ENCODE measurements around the gene CDYL. TPM values are rescaled to one million over a fixed set of nuclear protein-coding genes. Genes with fewer than 3 reads are reported as not detected.
A peak's percentile ranks its signal among the peaks of the same experiment; 100 is the strongest.
"Not testable (repeated sequence)": the region's sequence is repeated elsewhere in the genome, so short reads cannot be mapped to it uniquely, and the experiment has no call there.

CDYL gene
- total RNA-seq, 2 donors from 2014 or later, result 55.1 to 58.2 TPM

DNA sequence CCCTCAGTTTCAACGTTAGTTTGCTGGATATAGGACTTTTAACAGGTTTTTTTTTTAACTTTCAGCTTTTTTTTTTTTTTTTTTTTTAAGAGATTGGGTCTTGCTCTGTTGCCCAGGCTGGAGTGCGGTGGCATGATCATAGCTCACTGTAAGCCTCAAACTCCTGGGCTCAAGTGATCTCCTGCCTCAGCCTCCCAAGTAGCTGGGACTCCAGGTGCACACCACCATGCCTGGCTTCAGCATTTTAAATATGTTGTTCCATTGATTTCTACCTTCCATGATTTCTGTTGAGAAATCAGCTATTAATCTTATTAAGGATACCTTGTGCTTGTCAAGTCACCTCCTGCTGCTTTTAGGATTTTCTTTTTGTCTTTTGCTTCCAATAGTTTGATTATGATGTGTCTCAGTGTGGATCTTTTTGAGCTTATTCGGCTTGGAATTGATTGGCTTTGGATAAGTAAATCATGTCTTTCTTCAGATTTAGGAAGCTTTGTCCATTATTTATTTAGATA lies 52.0 kb downstream of the CDYL start:
- no peaks in the 10 kb centered on the region for H3K4me1 ChIP-seq (ENCODE audit: control insufficient read depth, insufficient read depth, low read length)
- H3K4me3 ChIP-seq (ENCODE audit: low read length), result peak overlapping the region; percentile 68
- H3K4me1 Mint-ChIP-seq, result no peaks in the 10 kb centered on the region
- no peak overlapping the region for H3K4me3 Mint-ChIP-seq
- H3K36me3 ChIP-seq (ENCODE audit: control insufficient read depth, insufficient read depth, low read length), result no peaks in the 10 kb centered on the region
- H3K27ac ChIP-seq (ENCODE audit: low read depth, low read length), result no peak overlapping the region
- no peak overlapping the region for H3K9ac ChIP-seq (ENCODE audit: extremely low read depth, low read length, poor library complexity, severe bottlenecking)
- TF ChIP-seq, protein P1, sequence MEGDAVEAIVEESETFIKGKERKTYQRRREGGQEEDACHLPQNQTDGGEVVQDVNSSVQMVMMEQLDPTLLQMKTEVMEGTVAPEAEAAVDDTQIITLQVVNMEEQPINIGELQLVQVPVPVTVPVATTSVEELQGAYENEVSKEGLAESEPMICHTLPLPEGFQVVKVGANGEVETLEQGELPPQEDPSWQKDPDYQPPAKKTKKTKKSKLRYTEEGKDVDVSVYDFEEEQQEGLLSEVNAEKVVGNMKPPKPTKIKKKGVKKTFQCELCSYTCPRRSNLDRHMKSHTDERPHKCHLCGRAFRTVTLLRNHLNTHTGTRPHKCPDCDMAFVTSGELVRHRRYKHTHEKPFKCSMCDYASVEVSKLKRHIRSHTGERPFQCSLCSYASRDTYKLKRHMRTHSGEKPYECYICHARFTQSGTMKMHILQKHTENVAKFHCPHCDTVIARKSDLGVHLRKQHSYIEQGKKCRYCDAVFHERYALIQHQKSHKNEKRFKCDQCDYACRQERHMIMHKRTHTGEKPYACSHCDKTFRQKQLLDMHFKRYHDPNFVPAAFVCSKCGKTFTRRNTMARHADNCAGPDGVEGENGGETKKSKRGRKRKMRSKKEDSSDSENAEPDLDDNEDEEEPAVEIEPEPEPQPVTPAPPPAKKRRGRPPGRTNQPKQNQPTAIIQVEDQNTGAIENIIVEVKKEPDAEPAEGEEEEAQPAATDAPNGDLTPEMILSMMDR (conservative IDR thresholded peaks at IDR 0.05), result no peak
- DNase-seq, result no peak
- peaks cover 37% of the 10 kb centered on the region for H3K9me3 ChIP-seq (ENCODE audit: control insufficient read depth, low read length)
- H3K27me3 Mint-ChIP-seq (ENCODE audit: insufficient read depth), result no peaks in the 10 kb centered on the region
- peaks cover 45% of the 10 kb centered on the region for H3K9me3 Mint-ChIP-seq
- H3K27me3 ChIP-seq (ENCODE audit: control insufficient read depth, insufficient read depth, low read length, poor library complexity, severe bottlenecking), result no peaks in the 10 kb centered on the region
- H3K36me3 Mint-ChIP-seq (ENCODE audit: low read depth), result peaks cover 22% of the 10 kb centered on the region
- no peak overlapping the region for H3K27ac Mint-ChIP-seq
- WGBS, 2 experiments (ENCODE audit: insufficient coverage in 1 of 2, insufficient read length in 1 of 2), result 88 to 95% methylated on average over 1 to 3 of the region's 3 CpGs

DNA sequence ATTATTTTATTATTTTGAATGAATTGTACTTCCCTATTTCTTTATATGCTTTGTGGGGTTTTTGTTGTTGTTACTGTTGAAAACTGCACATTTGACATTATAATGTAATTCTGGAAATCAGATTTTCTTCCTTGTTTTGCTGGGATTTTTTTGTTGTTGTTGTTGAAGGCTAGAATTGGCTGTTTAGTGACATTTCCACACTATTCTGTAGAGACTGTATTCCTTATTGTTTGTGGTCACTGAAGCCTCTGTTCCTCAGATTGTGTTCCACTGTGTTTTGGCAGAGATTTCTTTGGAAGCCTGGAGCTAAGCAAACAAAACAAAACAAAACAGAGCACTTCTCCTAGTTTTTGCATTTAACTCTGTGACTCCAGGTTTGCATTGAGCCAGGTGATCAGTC lies 52.9 kb downstream of the CDYL start:
- H3K36me3 ChIP-seq (ENCODE audit: control insufficient read depth, insufficient read depth, low read length), result no peaks in the 10 kb centered on the region
- TF ChIP-seq, protein P1 (conservative IDR thresholded peaks at IDR 0.05), result no peak
- Mint-ChIP-seq H3K36me3 (ENCODE audit: low read depth) (peaks cover 22% of the 10 kb centered on the region), H3K4me3 (no peak overlapping the region), H3K27ac (no peak overlapping the region), H3K27me3 (ENCODE audit: insufficient read depth) (no peaks in the 10 kb centered on the region), H3K4me1 (no peaks in the 10 kb centered on the region), H3K9me3 (peaks cover 46% of the 10 kb centered on the region)
- H3K27me3 ChIP-seq (ENCODE audit: control insufficient read depth, insufficient read depth, low read length, poor library complexity, severe bottlenecking), result no peaks in the 10 kb centered on the region
- no peak for DNase-seq
- H3K27ac ChIP-seq (ENCODE audit: low read depth, low read length), result no peak overlapping the region
- no peaks in the 10 kb centered on the region for H3K4me1 ChIP-seq (ENCODE audit: control insufficient read depth, insufficient read depth, low read length)
- H3K4me3 ChIP-seq (ENCODE audit: low read length), result peak overlapping the region; percentile 68
- peaks cover 37% of the 10 kb centered on the region for H3K9me3 ChIP-seq (ENCODE audit: control insufficient read depth, low read length)
- H3K9ac ChIP-seq (ENCODE audit: extremely low read depth, low read length, poor library complexity, severe bottlenecking), result no peak overlapping the region

DNA sequence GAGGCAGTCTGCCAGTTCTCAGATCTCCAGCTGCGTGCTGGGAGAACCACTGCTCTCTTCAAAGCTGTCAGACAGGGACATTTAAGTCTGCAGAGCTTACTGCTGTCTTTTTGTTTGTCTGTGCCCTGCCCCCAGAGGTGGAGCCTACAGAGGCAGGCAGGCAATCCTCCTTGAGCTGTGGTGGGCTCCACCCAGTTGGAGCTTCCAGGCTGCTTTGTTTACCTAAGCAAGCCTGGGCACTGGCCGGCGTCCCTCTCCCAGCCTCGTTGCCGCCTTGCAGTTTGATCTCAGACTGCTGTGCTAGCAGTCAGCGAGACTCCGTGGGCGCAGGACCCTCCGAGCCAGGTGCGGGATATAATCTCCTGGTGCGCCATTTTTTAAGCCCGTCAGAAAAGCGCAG lies 59.3 kb downstream of the CDYL start:
- H3K36me3 ChIP-seq (ENCODE audit: control insufficient read depth, insufficient read depth, low read length), result peaks cover 15% of the 10 kb centered on the region
- not testable (repeated sequence) for H3K27me3 ChIP-seq (ENCODE audit: control insufficient read depth, insufficient read depth, low read length, poor library complexity, severe bottlenecking); H3K27me3 Mint-ChIP-seq (ENCODE audit: insufficient read depth); H3K9ac ChIP-seq (ENCODE audit: extremely low read depth, low read length, poor library complexity, severe bottlenecking); H3K27ac ChIP-seq (ENCODE audit: low read depth, low read length); H3K4me3 Mint-ChIP-seq; DNase-seq; H3K27ac Mint-ChIP-seq; H3K4me1 Mint-ChIP-seq; H3K4me3 ChIP-seq (ENCODE audit: low read length); H3K4me1 ChIP-seq (ENCODE audit: control insufficient read depth, insufficient read depth, low read length)
- Mint-ChIP-seq H3K36me3 (ENCODE audit: low read depth) (peaks cover 40% of the 10 kb centered on the region), H3K9me3 (peaks cover 58% of the 10 kb centered on the region)
- WGBS, 2 experiments (ENCODE audit: insufficient coverage in 1 of 2, insufficient read length in 1 of 2), result 96 to 100% methylated on average over 1 to 12 of the region's 13 CpGs
- H3K9me3 ChIP-seq (ENCODE audit: control insufficient read depth, low read length), result peaks cover 37% of the 10 kb centered on the region

DNA sequence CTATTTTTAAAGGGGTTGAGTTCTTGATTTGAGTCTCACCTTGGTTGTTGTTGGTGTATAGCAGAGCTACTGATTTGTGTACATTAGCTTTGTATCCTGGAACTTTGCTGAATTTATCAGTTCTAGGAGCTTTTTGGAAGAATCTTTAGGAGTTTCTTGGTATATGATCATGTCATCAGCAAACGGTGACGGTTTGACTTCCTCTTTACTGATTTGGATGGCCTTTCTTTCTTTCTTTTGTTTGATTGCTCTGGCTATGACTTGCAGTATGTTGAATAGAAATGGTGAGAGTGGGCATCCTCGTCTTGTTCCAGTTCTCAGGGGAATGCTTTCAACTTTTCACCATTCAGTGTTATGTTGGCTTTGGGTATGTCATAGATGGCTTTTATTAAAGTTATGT lies 64.0 kb downstream of the CDYL start:
- Histone ChIP-seq H3K4me1 (ENCODE audit: control insufficient read depth, insufficient read depth, low read length) (no peaks in the 10 kb centered on the region), H3K27me3 (ENCODE audit: control insufficient read depth, insufficient read depth, low read length, poor library complexity, severe bottlenecking) (no peaks in the 10 kb centered on the region), H3K9ac (ENCODE audit: extremely low read depth, low read length, poor library complexity, severe bottlenecking) (no peak overlapping the region), H3K27ac (ENCODE audit: low read depth, low read length) (no peak overlapping the region), H3K9me3 (ENCODE audit: control insufficient read depth, low read length) (peaks cover 66% of the 10 kb centered on the region), H3K36me3 (ENCODE audit: control insufficient read depth, insufficient read depth, low read length) (peaks cover 15% of the 10 kb centered on the region), H3K4me3 (ENCODE audit: low read length) (no peak overlapping the region)
- 97% methylated on average over 3 of the region's 3 CpGs; no CpG with 5 or more reads in 1 of the 2 experiments for WGBS, 2 experiments (ENCODE audit: insufficient coverage in 1 of 2, insufficient read length in 1 of 2)
- Mint-ChIP-seq H3K27me3 (ENCODE audit: insufficient read depth) (no peaks in the 10 kb centered on the region), H3K4me1 (peaks cover 6% of the 10 kb centered on the region), H3K4me3 (no peak overlapping the region), H3K27ac (no peak overlapping the region), H3K36me3 (ENCODE audit: low read depth) (peaks cover 49% of the 10 kb centered on the region), H3K9me3 (peaks cover 72% of the 10 kb centered on the region)
- TF ChIP-seq, protein P1 (conservative IDR thresholded peaks at IDR 0.05), result no peak
- no peak for DNase-seq

Measured in endodermal cell (in vitro differentiated cells).